ENCODE measurements around the gene COA4. TPM values are rescaled to one million over a fixed set of nuclear protein-coding genes. Genes with fewer than 3 reads are reported as not detected.

COA4 gene
- total and polyA plus RNA-seq, 2 donors from 2014 or later = 64.7 to 177 TPM

DNA sequence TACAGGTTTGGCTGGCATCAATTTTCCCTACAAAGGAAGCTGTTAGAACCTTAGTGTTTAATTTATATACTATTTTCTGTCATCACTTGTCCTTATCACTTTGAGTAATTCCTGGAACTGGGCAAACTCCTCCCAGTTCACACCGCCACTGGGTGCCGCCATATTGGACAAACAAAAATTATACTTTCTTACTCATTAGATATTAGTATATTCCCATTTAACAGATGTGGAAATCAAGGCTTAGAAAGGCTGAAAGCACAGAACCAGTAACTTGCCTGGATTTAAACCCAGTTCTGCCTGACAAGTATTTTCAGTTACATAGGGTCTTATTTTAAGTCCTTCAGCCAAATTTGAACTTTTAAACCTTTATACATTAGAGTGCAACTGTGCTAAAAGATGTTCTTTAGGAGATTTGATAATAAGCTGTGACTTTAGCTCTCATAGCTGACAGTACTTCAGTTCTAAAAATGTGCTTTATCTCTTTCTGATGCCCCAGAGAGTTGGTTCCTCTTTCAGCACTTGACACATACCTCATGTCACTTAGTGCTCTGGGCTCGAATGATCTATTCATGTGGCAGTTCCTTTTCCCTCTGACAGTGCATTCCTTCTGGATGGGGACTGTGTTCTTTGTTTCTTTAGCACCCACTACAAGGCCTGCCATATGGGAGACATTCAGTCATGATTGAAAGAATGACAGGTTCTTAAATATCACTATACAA, 25.4 kb downstream of the COA4 start:
- DNase-seq (no peak), FAIRE-seq (no peak)
- no peak overlapping the region for H3K27ac ChIP-seq (ENCODE audit: low read depth in 2 of 2, low read length in 2 of 2)
- H3K27me3 ChIP-seq (ENCODE audit: control insufficient read depth, insufficient read depth, low read length) = no peaks in the 10 kb centered on the region
- H3K9ac ChIP-seq (ENCODE audit: low read length in 3 of 3) = no peak overlapping the region
- H3K4me1 ChIP-seq (ENCODE audit: control insufficient read depth in 2 of 3, insufficient read depth in 2 of 3, low read depth in 1 of 3, low read length in 3 of 3) = no peaks in the 10 kb centered on the region
- TF ChIP-seq, protein P1, sequence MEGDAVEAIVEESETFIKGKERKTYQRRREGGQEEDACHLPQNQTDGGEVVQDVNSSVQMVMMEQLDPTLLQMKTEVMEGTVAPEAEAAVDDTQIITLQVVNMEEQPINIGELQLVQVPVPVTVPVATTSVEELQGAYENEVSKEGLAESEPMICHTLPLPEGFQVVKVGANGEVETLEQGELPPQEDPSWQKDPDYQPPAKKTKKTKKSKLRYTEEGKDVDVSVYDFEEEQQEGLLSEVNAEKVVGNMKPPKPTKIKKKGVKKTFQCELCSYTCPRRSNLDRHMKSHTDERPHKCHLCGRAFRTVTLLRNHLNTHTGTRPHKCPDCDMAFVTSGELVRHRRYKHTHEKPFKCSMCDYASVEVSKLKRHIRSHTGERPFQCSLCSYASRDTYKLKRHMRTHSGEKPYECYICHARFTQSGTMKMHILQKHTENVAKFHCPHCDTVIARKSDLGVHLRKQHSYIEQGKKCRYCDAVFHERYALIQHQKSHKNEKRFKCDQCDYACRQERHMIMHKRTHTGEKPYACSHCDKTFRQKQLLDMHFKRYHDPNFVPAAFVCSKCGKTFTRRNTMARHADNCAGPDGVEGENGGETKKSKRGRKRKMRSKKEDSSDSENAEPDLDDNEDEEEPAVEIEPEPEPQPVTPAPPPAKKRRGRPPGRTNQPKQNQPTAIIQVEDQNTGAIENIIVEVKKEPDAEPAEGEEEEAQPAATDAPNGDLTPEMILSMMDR (IDR thresholded peaks at IDR 0.05; ENCODE audit: borderline replicate concordance, extremely low read depth, insufficient read depth) = no peak
- H3K9me3 ChIP-seq (ENCODE audit: control insufficient read depth in 2 of 3, insufficient read depth in 1 of 3, low read length in 3 of 3) = no peaks in the 10 kb centered on the region
- H3K4me3 ChIP-seq (ENCODE audit: low read length in 3 of 3) = no peak overlapping the region
- intact Hi-C loops (cut with DNase I) = no loop called here
- peaks cover 0 to 6% (median 4%) of the 10 kb centered on the region in 3 donors for H3K36me3 ChIP-seq (ENCODE audit: control insufficient read depth in 2 of 3, insufficient read depth in 3 of 3, low read length in 3 of 3)

DNA sequence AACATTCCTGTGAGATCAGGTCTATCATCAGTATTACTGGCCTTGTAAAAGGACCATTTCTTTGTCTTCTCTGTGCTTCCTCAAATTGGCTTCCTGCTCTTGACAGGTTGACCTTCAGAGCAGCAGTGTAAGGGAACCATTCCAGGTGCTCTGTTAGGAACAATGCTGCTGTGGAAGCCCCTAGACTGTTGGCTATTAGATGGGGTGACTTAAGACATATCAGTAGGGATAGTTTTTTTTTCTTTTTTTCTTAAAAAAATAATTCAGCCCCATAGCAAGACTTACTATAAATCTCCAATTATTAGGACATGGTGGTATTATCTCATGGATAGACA, 37.6 kb downstream of the COA4 start:
- H3K4me1 ChIP-seq (ENCODE audit: control insufficient read depth in 2 of 3, insufficient read depth in 2 of 3, low read depth in 1 of 3, low read length in 3 of 3) = no peaks in the 10 kb centered on the region
- intact Hi-C loops (cut with DNase I) = no loop called here
- FAIRE-seq (no peak), DNase-seq (no peak)
- TF ChIP-seq, protein P1 (IDR thresholded peaks at IDR 0.05; ENCODE audit: borderline replicate concordance, extremely low read depth, insufficient read depth) = no peak
- no peaks in the 10 kb centered on the region for H3K27me3 ChIP-seq (ENCODE audit: control insufficient read depth, insufficient read depth, low read length)
- H3K9ac ChIP-seq (ENCODE audit: low read length in 3 of 3) = no peak overlapping the region
- H3K9me3 ChIP-seq (ENCODE audit: control insufficient read depth in 2 of 3, insufficient read depth in 1 of 3, low read length in 3 of 3) = no peaks in the 10 kb centered on the region
- H3K27ac ChIP-seq (ENCODE audit: low read depth in 2 of 2, low read length in 2 of 2) = no peak overlapping the region
- H3K4me3 ChIP-seq (ENCODE audit: low read length in 3 of 3) = no peak overlapping the region
- peaks cover 0 to 9% (median 0%) of the 10 kb centered on the region in 3 donors for H3K36me3 ChIP-seq (ENCODE audit: control insufficient read depth in 2 of 3, insufficient read depth in 3 of 3, low read length in 3 of 3)

DNA sequence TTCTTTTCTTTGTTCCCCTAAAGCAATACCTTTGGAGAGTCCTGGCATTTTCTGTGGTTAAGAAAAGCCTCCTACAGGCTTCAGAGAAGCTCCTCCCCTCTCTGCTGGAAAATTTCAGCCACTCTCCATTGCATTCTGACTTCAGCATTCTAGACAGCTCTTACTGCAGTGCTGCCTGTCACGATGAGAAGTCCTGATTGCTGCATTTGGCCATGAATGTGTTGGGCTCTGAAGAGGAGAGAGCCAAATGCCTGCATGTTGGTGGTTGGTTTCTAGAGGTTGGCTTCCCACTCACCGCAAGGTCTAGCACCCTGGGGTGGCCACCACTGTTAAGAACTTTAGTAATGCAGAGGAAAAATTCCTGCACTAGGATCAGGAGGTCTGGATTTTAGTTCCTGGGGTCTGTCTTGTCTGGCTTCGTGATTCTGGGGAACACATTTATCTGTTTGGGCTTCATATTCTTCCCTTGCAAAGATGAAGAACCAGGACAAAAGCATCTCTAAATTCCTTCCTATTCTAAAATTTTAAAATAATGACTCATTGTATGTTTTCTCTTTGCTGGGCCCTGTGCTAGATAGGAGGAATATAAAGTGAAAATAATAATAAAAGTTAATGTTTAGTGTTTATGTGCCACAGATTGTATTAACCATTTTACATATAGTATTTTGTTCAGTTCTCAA, 38.1 kb downstream of the COA4 start:
- Histone ChIP-seq H3K27ac (ENCODE audit: low read depth in 2 of 2, low read length in 2 of 2) (no peak overlapping the region), H3K36me3 (ENCODE audit: control insufficient read depth in 2 of 3, insufficient read depth in 3 of 3, low read length in 3 of 3) (peaks cover 0 to 5% (median 0%) of the 10 kb centered on the region in 3 donors), H3K4me1 (ENCODE audit: control insufficient read depth in 2 of 3, insufficient read depth in 2 of 3, low read depth in 1 of 3, low read length in 3 of 3) (no peaks in the 10 kb centered on the region), H3K27me3 (ENCODE audit: control insufficient read depth, insufficient read depth, low read length) (no peaks in the 10 kb centered on the region), H3K4me3 (ENCODE audit: low read length in 3 of 3) (no peak overlapping the region), H3K9ac (ENCODE audit: low read length in 3 of 3) (no peak overlapping the region), H3K9me3 (ENCODE audit: control insufficient read depth in 2 of 3, insufficient read depth in 1 of 3, low read length in 3 of 3) (no peaks in the 10 kb centered on the region)
- FAIRE-seq (no peak), DNase-seq (no peak)
- TF ChIP-seq, protein P1 (IDR thresholded peaks at IDR 0.05; ENCODE audit: borderline replicate concordance, extremely low read depth, insufficient read depth) = no peak
- intact Hi-C loops (cut with DNase I) = no loop called here
